ENCODE results near the gene TMEM44. TPM values are rescaled to one million over a fixed set of nuclear protein-coding genes. Genes with fewer than 3 reads are reported as not detected.

The TMEM44 gene
- total RNA-seq, 3 donors from 2014 or later (not counting 1 experiment from before 2014, with no cell fraction given), result 2.1 to 3.0 (median 2.8) TPM

DNA sequence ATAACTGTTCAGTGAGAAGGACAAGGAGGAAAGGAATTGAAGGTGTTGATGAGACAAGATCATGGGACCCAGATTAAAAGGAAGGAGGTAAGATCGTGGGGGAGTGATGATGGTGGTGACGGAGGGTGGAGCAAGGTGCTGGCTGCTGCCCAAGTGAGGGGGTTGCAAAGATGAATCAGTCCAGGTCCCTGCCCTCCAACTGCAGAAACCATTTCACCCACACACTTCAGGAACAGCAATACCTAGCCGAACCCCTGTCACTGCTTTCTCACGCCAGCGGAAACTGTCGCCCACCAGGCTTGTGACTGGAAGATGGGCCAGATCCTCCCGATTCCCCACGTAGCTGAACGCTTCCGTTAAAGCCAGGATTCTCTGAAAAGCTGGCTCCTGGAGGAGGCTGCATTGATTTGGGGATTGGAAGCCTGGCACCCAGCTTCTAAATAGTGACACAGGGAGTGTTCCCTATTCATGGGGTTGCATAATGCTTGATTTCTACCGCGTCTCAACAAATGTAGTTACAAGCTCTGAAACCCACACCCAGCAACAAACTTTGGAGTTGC is 41.9 kb upstream of the TMEM44 start:
- no peaks in the 10 kb centered on the region for H3K27me3 ChIP-seq (ENCODE audit: control insufficient read depth, insufficient read depth, low read length)
- TF ChIP-seq, protein P1, sequence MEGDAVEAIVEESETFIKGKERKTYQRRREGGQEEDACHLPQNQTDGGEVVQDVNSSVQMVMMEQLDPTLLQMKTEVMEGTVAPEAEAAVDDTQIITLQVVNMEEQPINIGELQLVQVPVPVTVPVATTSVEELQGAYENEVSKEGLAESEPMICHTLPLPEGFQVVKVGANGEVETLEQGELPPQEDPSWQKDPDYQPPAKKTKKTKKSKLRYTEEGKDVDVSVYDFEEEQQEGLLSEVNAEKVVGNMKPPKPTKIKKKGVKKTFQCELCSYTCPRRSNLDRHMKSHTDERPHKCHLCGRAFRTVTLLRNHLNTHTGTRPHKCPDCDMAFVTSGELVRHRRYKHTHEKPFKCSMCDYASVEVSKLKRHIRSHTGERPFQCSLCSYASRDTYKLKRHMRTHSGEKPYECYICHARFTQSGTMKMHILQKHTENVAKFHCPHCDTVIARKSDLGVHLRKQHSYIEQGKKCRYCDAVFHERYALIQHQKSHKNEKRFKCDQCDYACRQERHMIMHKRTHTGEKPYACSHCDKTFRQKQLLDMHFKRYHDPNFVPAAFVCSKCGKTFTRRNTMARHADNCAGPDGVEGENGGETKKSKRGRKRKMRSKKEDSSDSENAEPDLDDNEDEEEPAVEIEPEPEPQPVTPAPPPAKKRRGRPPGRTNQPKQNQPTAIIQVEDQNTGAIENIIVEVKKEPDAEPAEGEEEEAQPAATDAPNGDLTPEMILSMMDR (IDR thresholded peaks at IDR 0.05), result no peak
- H3K36me3 ChIP-seq (ENCODE audit: control insufficient read depth, insufficient read depth, low read length), result no peaks in the 10 kb centered on the region
- no peaks in the 10 kb centered on the region for H3K9me3 ChIP-seq (ENCODE audit: control insufficient read depth, insufficient read depth, low read length)
- H3K36me3 Mint-ChIP-seq, result no peaks in the 10 kb centered on the region
- no peak for DNase-seq
- H3K4me3 ChIP-seq (ENCODE audit: low read length), result no peak overlapping the region
- WGBS (ENCODE audit: insufficient coverage), result 76% methylated on average over 12 of the region's 12 CpGs
- no peak overlapping the region for H3K4me3 Mint-ChIP-seq
- H3K4me1 ChIP-seq (ENCODE audit: control insufficient read depth, insufficient read depth, low read length), result peaks cover 14% of the 10 kb centered on the region
- no peak overlapping the region for H3K27ac Mint-ChIP-seq
- intact Hi-C loops (cut with micrococcal nuclease), result no loop called here
- H3K9me3 Mint-ChIP-seq, result no peaks in the 10 kb centered on the region
- no peak for ATAC-seq
- peaks cover 0 to 6% of the 10 kb centered on the region in 2 donors for H3K27me3 Mint-ChIP-seq (ENCODE audit: low read depth in 2 of 2)
- H3K27ac ChIP-seq (ENCODE audit: low read length), result no peak overlapping the region
- H3K4me1 Mint-ChIP-seq, result peaks cover 19 to 26% of the 10 kb centered on the region in 2 donors

DNA sequence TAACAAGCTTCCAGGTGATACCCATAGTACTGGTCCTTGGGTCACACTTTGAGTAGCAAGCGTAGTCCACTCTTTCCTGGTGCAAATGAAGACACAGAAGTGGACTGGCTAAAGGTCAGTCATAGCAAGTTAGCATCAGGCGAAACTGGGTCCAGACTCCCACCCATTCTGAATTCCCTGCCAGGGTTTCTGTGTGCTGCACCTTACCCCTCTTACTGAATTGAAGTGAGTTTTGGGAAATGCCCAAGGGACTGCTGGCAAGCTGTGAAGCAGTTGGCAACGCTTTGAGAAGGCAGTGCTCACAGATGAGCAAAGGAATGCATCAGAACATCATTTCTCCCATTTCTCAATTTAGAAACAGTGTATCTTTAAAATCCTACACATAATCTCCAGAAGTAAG is 40.5 kb upstream of the TMEM44 start:
- Histone ChIP-seq H3K36me3 (ENCODE audit: control insufficient read depth, insufficient read depth, low read length) (peaks cover 11% of the 10 kb centered on the region), H3K4me1 (ENCODE audit: control insufficient read depth, insufficient read depth, low read length) (peaks cover 14% of the 10 kb centered on the region), H3K27ac (ENCODE audit: low read length) (no peak overlapping the region), H3K27me3 (ENCODE audit: control insufficient read depth, insufficient read depth, low read length) (no peaks in the 10 kb centered on the region), H3K4me3 (ENCODE audit: low read length) (no peak overlapping the region), H3K9me3 (ENCODE audit: control insufficient read depth, insufficient read depth, low read length) (no peaks in the 10 kb centered on the region)
- Mint-ChIP-seq H3K36me3 (no peaks in the 10 kb centered on the region), H3K9me3 (no peaks in the 10 kb centered on the region), H3K4me3 (peak overlapping the region; percentile 21), H3K27ac (no peak overlapping the region), H3K27me3 (ENCODE audit: low read depth in 2 of 2) (peaks cover 0 to 6% of the 10 kb centered on the region in 2 donors), H3K4me1 (peaks cover 20 to 36% of the 10 kb centered on the region in 2 donors)
- TF ChIP-seq, protein P1 (IDR thresholded peaks at IDR 0.05), result no peak
- ATAC-seq, result no peak
- no peak for DNase-seq
- 90% methylated on average over 3 of the region's 3 CpGs for WGBS (ENCODE audit: insufficient coverage)
- intact Hi-C loops (cut with micrococcal nuclease), result loop anchor here (2.0 to 5.0 kb wide), 3 partner anchors 13 to 849 kb away; no protein-coding TSS in a partner anchor

DNA sequence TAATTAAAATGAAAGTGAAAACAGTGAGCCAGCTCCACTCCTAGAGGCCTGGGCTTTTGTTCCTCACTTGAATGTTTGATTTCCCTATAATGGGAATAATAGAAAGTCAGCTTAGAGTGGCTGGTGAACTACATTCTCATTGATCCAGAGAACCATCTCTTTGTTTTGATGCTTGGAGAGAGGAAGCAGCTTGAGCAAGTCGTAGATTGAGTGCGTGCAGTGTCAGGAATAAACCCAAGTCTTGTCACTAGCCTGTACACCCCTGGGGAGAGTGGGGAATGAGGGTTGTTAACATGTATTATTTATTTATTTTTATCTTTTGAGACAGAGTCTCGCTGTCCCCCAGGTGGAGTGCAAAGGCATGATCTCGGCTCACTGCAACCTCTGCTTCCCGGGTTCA is 39.7 kb upstream of the TMEM44 start:
- Histone ChIP-seq H3K4me1 (ENCODE audit: control insufficient read depth, insufficient read depth, low read length) (peaks cover 14% of the 10 kb centered on the region), H3K36me3 (ENCODE audit: control insufficient read depth, insufficient read depth, low read length) (peaks cover 20% of the 10 kb centered on the region), H3K4me3 (ENCODE audit: low read length) (peak overlapping the region; percentile 97), H3K27ac (ENCODE audit: low read length) (peak overlapping the region; percentile 98), H3K27me3 (ENCODE audit: control insufficient read depth, insufficient read depth, low read length) (no peaks in the 10 kb centered on the region), H3K9me3 (ENCODE audit: control insufficient read depth, insufficient read depth, low read length) (no peaks in the 10 kb centered on the region)
- WGBS (ENCODE audit: insufficient coverage), result 59% methylated on average over 5 of the region's 5 CpGs
- peak in 1 of 2 donors; percentile 20 for DNase-seq
- Mint-ChIP-seq H3K27me3 (ENCODE audit: low read depth in 2 of 2) (peaks cover 0 to 6% of the 10 kb centered on the region in 2 donors), H3K36me3 (no peaks in the 10 kb centered on the region), H3K4me1 (peaks cover 25 to 40% of the 10 kb centered on the region in 2 donors), H3K4me3 (peak overlapping the region; percentile 98), H3K9me3 (no peaks in the 10 kb centered on the region), H3K27ac (peak overlapping the region; percentile 98 to 99)
- intact Hi-C loops (cut with micrococcal nuclease), result loop anchor here (2.0 to 5.0 kb wide), 3 partner anchors 14 to 849 kb away; no protein-coding TSS in a partner anchor
- TF ChIP-seq, protein P1 (IDR thresholded peaks at IDR 0.05), result no peak
- no peak for ATAC-seq
